BE2C (cell line): ENCODE results near the gene LBP. TPM values are rescaled to one million over a fixed set of nuclear protein-coding genes. Genes with fewer than 3 reads are reported as not detected.

ENCODE experiments used
- DNase-seq: peaks from one replicate; pipeline ENCODE4 v3.0.0-alpha.2; 2020
- H3K27me3 ChIP-seq: fragments of 250-450 bp; sonication (Bioruptor Pico); 2 replicates; pipeline ENCODE4 v1.5.1; 2020; ENCODE audit warnings: mild to moderate bottlenecking
- H3K36me3 ChIP-seq: fragments of 250-450 bp; sonication (Bioruptor Pico); 2 replicates; pipeline ENCODE4 v1.5.1; 2020; ENCODE audit warnings: mild to moderate bottlenecking
- H3K4me1 ChIP-seq: fragments of 250-450 bp; sonication (Bioruptor Pico); 2 replicates; pipeline ENCODE4 v1.5.1; 2020
- H3K4me3 ChIP-seq: 2 replicates; pipeline ENCODE4 v1.5.1; 2011; ENCODE audit warnings: low read depth, low read length
- H3K9me3 ChIP-seq: fragments of 250-450 bp; sonication (Bioruptor Pico); 2 replicates; pipeline ENCODE4 v1.5.1; 2020
- polyA plus RNA-seq: library from polyadenylated mRNA; unstranded; fragments of >200 nt; gene quantifications from one replicate; pipeline ENCODE4 v1.2.1, GENCODE V29; 2012; ENCODE audit warnings: low read depth, missing spikeins; ENCODE audit not compliant: insufficient read length, insufficient read depth
- TF ChIP-seq, protein P1 (sequence below): IDR thresholded peaks from 2 replicates; pipeline ENCODE4 v1.5.1; 2012; ENCODE audit warnings: mild to moderate bottlenecking, low read depth, low read length

Gene LBP, protein sequence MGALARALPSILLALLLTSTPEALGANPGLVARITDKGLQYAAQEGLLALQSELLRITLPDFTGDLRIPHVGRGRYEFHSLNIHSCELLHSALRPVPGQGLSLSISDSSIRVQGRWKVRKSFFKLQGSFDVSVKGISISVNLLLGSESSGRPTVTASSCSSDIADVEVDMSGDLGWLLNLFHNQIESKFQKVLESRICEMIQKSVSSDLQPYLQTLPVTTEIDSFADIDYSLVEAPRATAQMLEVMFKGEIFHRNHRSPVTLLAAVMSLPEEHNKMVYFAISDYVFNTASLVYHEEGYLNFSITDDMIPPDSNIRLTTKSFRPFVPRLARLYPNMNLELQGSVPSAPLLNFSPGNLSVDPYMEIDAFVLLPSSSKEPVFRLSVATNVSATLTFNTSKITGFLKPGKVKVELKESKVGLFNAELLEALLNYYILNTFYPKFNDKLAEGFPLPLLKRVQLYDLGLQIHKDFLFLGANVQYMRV
- polyA plus RNA-seq = 0.29 TPM

DNA sequence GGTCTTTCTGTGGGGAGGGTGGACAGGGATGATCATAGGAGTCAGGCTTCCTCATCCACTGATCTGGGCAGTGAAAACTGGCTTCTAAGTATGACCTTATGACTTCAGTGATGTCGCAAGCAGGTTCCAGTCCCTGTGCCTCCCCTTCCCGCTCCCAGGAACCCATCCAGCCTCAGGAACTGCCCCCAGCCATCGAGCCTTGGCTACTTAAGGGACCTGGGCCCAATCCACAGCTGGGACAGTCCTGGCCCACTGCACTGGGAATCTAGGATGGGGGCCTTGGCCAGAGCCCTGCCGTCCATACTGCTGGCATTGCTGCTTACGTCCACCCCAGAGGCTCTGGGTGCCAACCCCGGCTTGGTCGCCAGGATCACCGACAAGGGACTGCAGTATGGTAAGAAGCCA is at the start of gene LBP:
Gene LBP (plus strand): TSS at position 236 of the 405 bp plus-strand sequence. CDS start 35 bp downstream, at position 271.
- TF ChIP-seq, protein P1, sequence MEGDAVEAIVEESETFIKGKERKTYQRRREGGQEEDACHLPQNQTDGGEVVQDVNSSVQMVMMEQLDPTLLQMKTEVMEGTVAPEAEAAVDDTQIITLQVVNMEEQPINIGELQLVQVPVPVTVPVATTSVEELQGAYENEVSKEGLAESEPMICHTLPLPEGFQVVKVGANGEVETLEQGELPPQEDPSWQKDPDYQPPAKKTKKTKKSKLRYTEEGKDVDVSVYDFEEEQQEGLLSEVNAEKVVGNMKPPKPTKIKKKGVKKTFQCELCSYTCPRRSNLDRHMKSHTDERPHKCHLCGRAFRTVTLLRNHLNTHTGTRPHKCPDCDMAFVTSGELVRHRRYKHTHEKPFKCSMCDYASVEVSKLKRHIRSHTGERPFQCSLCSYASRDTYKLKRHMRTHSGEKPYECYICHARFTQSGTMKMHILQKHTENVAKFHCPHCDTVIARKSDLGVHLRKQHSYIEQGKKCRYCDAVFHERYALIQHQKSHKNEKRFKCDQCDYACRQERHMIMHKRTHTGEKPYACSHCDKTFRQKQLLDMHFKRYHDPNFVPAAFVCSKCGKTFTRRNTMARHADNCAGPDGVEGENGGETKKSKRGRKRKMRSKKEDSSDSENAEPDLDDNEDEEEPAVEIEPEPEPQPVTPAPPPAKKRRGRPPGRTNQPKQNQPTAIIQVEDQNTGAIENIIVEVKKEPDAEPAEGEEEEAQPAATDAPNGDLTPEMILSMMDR = no peak
- Histone ChIP-seq H3K36me3 (no peaks in the 10 kb centered on the region), H3K9me3 (no peaks in the 10 kb centered on the region), H3K27me3 (no peaks in the 10 kb centered on the region), H3K4me1 (no peaks in the 10 kb centered on the region), H3K4me3 (no peak within 1 kb of the TSS)
- no peak for DNase-seq

DNA sequence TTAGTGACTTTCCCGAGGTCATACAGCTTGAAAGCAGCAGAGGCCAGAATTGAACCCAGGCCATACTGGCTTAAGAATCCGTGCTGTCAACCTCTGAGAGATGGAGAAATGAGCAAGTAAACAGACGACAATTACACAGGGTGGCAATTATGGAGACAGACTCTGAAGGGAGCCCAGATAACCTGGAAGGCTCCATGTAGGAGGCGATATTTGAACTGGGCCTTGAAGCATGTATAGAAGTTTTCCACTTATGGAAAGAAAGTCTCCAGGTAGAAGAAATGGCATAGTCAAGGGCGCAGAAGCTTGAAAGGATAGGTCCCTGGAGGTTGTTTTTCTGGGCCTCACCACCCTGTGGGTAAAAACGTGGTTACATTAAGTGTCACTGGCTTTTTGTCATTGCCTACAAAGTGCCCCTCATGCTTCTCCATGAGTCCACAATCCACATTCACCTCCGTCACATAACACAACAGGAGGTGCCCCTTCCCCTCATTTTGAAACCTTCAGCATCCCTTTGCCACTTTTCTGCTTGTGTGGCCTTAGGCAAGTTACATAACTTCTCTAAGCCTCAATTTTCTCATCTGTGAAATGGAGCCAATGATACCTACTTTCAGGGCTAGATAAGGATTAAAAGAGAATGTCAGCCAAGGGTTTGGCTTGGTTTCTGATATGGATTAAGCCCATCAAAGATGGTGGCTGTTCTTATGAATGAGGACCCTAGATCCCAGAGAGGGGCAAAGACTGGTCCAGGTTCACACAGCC is 48.2 kb upstream of the LBP start:
- no peak for DNase-seq
- TF ChIP-seq, protein P1 = no peak
- no peaks in the 10 kb centered on the region for H3K4me1 ChIP-seq
- H3K27me3 ChIP-seq = peaks cover 4% of the 10 kb centered on the region; the same call in 1 of the 2 replicates
- no peak overlapping the region for H3K4me3 ChIP-seq
- no peaks in the 10 kb centered on the region for H3K36me3 ChIP-seq
- no peaks in the 10 kb centered on the region for H3K9me3 ChIP-seq

DNA sequence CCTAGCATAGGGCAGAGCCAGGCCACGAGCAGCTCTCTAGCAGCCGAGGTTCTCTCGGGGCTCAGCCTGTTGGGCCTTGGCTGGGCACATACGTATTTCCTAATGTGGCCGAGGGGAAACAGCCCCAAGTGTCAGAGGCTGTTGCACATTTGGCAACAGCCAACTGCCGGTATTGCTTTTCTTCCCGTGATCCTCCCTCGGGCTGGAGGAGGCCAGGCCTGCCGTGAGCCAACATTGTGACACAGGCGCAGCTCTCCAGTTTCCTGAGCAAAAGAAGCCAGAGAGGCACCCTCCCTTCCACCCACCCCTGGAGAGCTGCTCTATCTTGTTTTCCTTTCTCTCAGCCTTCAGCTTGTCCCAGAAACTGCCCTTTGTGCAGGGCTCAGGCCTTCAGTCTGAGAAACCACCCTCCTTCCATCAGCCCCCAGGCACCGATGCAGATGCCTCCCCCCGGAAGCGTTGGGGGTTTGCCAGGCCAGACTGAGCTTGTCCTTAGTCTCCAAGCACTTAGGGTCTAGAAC is 47.5 kb upstream of the LBP start:
- no peak for DNase-seq
- TF ChIP-seq, protein P1 = no peak
- H3K36me3 ChIP-seq = no peaks in the 10 kb centered on the region
- peaks cover 4% of the 10 kb centered on the region; the same call in 1 of the 2 replicates for H3K27me3 ChIP-seq
- no peaks in the 10 kb centered on the region for H3K9me3 ChIP-seq
- no peaks in the 10 kb centered on the region for H3K4me1 ChIP-seq
- no peak overlapping the region for H3K4me3 ChIP-seq

DNA sequence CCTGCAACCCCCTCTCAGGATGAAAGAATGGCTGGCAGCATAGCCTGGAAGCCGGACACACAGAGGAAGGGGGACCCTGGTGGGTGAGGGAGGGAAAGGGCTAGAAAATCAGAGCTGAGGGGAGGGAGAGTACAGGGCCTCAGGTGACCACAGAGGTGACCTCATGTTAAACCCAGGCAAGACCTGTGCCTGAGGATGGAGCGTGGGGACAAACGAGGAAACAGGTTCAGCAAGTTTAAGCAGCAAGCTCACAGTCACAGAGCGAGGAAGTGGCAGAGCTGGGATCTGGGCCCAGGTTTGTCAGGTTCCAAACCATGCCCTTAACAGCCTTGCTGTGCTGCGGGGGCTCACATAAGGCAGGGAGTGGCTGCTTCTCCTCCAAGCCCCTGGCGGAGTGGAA is 46.3 kb upstream of the LBP start:
- Histone ChIP-seq H3K36me3 (no peaks in the 10 kb centered on the region), H3K4me3 (no peak overlapping the region), H3K9me3 (no peaks in the 10 kb centered on the region), H3K27me3 (peaks cover 4% of the 10 kb centered on the region; the same call in 1 of the 2 replicates), H3K4me1 (no peaks in the 10 kb centered on the region)
- TF ChIP-seq, protein P1 = no peak
- no peak for DNase-seq

DNA sequence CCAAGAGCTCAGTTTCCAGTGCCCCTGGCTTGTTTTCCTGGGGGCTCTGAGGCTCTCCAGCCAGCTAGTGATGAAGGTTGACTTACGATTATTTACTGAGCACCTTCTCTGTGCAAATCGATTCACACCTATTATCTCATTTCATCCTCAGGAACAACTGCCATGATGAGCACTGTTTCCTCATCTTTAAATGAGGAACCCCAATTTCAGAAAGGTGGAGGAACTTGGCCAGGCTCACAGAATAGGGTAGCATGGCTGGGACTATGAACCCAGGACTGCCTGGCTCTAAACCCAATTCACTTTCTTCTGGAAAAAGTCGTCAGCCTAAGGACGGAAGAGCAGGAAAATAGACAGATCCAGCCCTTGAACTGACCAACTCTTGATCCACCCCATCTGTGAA is 45.8 kb upstream of the LBP start:
- Histone ChIP-seq H3K36me3 (no peaks in the 10 kb centered on the region), H3K4me1 (no peaks in the 10 kb centered on the region), H3K9me3 (no peaks in the 10 kb centered on the region), H3K27me3 (peaks cover 4% of the 10 kb centered on the region; the same call in 1 of the 2 replicates), H3K4me3 (no peak overlapping the region)
- no peak for DNase-seq
- TF ChIP-seq, protein P1 = no peak
